ENCODE data around the gene CDH4.

The CDH4 gene

GRCh38 chr20:61561111-61561830, 309.2 kb downstream of the CDH4 start:
- DNase-seq (ENCODE audit: low read depth), result no peak

- no peak for DNase-seq (ENCODE audit: low read depth)
Observed at GRCh38 chr20:61562491-61562890, 310.4 kb downstream of the CDH4 start.

GRCh38 chr20:61562897-61563504, 310.9 kb downstream of the CDH4 start:
- no peak for DNase-seq (ENCODE audit: low read depth)

GRCh38 chr20:61564628-61565027, 312.6 kb downstream of the CDH4 start:
- DNase-seq (ENCODE audit: low read depth), result no peak

- DNase-seq (ENCODE audit: low read depth), result no peak
Observed at GRCh38 chr20:61565791-61566190, 313.7 kb downstream of the CDH4 start.

- DNase-seq (ENCODE audit: low read depth), result no peak
Observed at GRCh38 chr20:61566691-61567090, 314.6 kb downstream of the CDH4 start.

- DNase-seq (ENCODE audit: low read depth), result no peak
Observed at GRCh38 chr20:61567204-61567603, 315.1 kb downstream of the CDH4 start.

GRCh38 chr20:61569825-61570224, 317.8 kb downstream of the CDH4 start:
- no peak for DNase-seq (ENCODE audit: low read depth)

GRCh38 chr20:61570646-61571195, 318.7 kb downstream of the CDH4 start:
- DNase-seq (ENCODE audit: low read depth), result no peak

- no peak for DNase-seq (ENCODE audit: low read depth)
Observed at GRCh38 chr20:61571221-61571620, 319.2 kb downstream of the CDH4 start.

- DNase-seq (ENCODE audit: low read depth), result no peak
Observed at GRCh38 chr20:61571916-61572711, 320.1 kb downstream of the CDH4 start.

GRCh38 chr20:61572789-61573188, 320.7 kb downstream of the CDH4 start:
- DNase-seq (ENCODE audit: low read depth), result no peak

- DNase-seq (ENCODE audit: low read depth), result no peak
Observed at GRCh38 chr20:61573415-61574305, 321.6 kb downstream of the CDH4 start.

GRCh38 chr20:61575151-61575937, 323.3 kb downstream of the CDH4 start:
- no peak for DNase-seq (ENCODE audit: low read depth)

- DNase-seq (ENCODE audit: low read depth), result no peak
Observed at GRCh38 chr20:61576372-61576771, 324.3 kb downstream of the CDH4 start.

GRCh38 chr20:61577065-61577464, 325.0 kb downstream of the CDH4 start:
- no peak for DNase-seq (ENCODE audit: low read depth)

GRCh38 chr20:61579908-61580307, 327.8 kb downstream of the CDH4 start:
- no peak for DNase-seq (ENCODE audit: low read depth)

GRCh38 chr20:61580958-61581824, 329.1 kb downstream of the CDH4 start:
- no peak for DNase-seq (ENCODE audit: low read depth)

GRCh38 chr20:61581825-61582188, 329.7 kb downstream of the CDH4 start:
- no peak for DNase-seq (ENCODE audit: low read depth)
